A673 (cell line): ENCODE results near the gene NAMPT.

Experiments
- EZH2 ChIP-seq: fragments of 200-600 bp; sonication (generic); IDR thresholded peaks from 2 replicates; pipeline ENCODE4 v1.6.1; 2017; ENCODE audit warnings: borderline replicate concordance, low read depth, mild to moderate bottlenecking, mixed read lengths, antibody characterized with exemption, low read length; ENCODE audit not compliant: poor library complexity, severe bottlenecking
- TF ChIP-seq, protein P1 (sequence below): fragments of 300-800, 200-600 bp; sonication (generic); conservative IDR thresholded peaks from 2 replicates; pipeline ENCODE4 v1.5.1; 2017; ENCODE audit warnings: low read depth, mild to moderate bottlenecking, antibody characterized with exemption, low read length, moderate library complexity, mixed read lengths

GRCh38 chr7:106304568-106304967, 19.8 kb upstream of the NAMPT start:
- TF ChIP-seq, protein P1, sequence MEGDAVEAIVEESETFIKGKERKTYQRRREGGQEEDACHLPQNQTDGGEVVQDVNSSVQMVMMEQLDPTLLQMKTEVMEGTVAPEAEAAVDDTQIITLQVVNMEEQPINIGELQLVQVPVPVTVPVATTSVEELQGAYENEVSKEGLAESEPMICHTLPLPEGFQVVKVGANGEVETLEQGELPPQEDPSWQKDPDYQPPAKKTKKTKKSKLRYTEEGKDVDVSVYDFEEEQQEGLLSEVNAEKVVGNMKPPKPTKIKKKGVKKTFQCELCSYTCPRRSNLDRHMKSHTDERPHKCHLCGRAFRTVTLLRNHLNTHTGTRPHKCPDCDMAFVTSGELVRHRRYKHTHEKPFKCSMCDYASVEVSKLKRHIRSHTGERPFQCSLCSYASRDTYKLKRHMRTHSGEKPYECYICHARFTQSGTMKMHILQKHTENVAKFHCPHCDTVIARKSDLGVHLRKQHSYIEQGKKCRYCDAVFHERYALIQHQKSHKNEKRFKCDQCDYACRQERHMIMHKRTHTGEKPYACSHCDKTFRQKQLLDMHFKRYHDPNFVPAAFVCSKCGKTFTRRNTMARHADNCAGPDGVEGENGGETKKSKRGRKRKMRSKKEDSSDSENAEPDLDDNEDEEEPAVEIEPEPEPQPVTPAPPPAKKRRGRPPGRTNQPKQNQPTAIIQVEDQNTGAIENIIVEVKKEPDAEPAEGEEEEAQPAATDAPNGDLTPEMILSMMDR: no peak
- TF ChIP-seq EZH2: no peak
